NCI-H1048 (cell line): ENCODE results near the gene NXPE2.

Experiments
- DNase-seq: peaks from one replicate; lab custom pipeline; 2025; lab: John Stamatoyannopoulos, UW

Gene NXPE2

DNA sequence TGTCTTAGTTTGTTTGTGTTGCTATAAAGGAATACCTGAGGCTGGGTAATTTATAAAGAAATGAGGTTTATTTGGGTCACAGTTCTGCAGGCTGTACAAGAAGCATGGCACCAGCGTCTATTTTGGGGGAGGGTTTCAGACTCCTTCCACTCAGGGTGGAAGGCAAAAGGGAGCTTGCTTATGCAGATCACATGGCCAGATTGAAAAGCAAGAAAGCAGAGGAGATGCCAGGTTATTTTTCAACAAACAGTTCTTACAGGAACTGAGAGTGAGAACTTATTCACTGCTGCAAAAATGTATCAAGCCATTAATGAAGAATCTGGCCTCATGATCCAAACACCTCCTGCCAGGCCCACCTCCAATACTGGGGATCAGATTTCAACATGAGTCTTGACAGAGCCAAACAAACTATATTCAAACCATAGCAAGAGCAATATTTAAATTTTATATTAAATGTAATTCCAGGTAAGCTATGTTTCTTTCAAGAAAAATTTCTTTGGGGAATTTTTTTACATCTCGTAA, 66.9 kb downstream of the NXPE2 start:
- DNase-seq = no peak

DNA sequence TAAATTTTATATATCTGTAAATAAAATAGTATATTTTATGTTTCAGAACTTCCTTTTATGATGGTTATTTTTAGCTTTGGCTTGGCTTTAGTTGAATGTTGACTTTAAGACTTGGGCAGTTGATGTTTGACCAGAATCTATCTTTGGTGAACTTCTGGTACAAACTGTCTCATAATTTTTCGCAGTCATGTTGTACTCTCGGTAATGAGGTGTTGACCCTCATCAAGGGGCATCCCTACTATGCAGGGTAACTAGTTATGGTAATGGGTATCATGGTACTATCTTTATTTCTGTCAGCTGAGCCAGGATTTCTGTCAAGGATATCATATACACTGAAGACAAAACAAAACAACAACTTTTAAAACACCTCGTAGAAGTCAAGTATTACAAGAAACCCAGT, 67.7 kb downstream of the NXPE2 start:
- no peak for DNase-seq
